ENCODE results near the gene SRA1. TPM values are rescaled to one million over a fixed set of nuclear protein-coding genes. Genes with fewer than 3 reads are reported as not detected.

The SRA1 gene
- 18.5 and 69.7 TPM in 2 replicates for total RNA-seq (ENCODE audit: low replicate concordance)

DNA sequence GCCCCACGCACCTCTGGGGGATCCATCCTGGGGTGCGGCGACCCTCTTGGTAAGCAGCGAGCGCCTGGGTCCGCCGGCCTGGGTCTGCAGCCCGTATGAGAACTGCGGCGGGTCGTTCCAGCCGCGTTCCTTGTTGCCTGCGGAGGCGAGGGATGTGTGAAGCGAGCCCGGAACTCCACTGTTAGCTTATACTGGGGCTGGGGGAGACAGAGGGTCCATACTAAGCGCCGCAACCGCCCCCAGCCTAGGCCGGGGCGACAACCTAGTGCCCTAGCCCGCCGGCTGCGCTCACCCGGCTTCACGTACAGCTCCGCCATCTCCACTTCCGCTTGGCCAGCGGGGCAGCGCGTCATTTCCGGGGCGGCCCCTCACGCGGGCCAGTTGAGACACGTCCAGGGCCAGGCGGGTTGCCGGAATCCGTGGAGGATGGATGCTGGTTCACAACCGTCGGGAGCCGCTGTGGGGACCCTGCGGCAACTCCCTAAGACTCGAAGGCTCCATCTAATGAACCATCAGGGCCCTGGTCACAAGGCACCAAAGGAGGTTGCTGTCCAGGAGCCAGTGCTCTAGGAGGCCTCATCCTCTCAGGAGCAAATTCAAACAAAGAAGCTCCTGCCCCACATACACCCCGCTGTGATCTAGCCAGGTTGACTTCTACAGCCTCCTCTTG lies at the start of gene SRA1:
TSS of gene SRA1 (minus strand) at position 338 of the 670 bp plus-strand sequence. CDS start at position 317, 21 bp downstream.

DNA sequence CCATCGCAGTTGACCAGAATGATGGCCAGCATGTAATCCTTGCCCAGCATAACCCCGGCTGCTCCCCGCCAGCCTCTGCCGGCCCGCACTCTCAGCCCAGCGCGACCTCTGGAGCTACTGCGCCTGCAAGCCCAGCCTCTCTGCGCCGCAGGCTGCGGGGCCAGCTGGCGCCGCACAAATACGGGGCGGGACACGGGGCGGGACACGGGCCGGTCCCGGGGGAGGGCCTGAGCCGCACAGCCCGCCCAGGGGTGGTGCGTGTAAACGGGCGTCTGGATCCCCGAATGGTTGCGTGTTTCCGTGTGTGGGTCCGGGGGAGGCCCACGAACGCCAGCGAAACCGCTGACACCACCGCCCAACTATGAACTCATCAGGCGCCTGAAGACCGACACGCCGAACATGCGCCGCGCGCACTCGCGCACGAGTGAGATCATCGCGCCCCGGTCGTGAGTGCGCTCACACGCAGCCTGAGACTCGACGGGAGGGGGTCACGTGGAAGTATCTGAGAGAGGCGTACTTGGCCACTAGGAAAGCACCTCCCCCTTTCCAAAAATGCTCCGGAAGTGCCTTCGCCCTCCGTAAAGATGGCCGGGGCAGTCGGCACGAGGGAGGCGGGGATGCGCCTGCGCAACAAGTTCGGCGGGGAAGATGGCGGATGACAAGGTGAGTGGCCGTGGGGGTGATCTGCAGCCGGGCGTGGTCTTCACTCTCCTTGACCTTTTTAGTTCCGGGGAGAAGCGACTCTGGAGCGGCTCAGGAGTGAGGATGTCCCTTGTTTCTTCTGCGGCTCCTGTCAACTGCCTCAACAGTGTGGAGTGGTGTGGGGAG lies 7.1 kb upstream of the SRA1 start, which contains the start of the genes APBB3 and SLC35A4:
TSS of gene APBB3 (minus strand) at position 403 of the 828 bp plus-strand sequence. CDS start at position 50, 353 bp downstream.
TSS of gene SLC35A4 (plus strand) at position 633 of the 828 bp plus-strand sequence. CDS start 2,342 bp downstream, outside the sequence.

DNA sequence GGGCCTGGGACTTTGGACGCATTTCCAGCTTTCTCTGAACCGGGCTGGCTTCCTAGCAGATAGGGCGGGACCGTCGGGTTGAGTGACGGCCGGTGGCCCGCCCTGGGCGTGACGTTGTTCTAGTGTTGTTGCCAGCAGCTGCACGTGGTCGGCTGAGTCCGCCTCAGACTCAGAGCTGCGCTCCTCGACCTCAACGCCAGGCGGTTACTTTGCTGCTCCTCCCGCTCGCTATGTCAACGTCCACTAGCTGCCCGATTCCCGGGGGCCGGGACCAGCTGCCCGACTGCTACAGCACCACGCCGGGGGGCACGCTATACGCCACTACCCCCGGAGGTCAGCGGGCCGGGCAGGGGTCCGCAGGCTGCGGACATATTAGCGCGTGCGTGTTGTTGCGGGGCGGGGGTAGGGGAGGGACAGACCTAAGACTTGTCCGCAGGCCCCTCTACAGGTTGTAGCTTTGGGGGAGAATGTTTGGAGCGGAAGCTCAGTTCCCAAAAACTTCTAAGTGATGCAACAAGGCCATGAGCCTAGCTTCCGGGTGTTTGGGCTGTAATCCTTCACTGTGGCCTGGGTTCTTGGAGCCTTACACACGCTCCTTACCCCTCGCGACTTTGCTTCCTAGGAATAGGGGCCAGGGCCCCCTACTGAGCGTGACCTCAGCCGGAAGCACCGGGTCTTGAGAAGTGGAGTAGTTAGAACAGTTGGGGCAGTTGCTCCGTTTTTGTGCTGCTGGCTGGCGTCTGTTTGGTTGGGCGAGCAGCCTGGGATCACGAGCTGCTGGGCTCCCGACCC lies 9.6 kb downstream of the SRA1 start, which contains the start of gene EIF4EBP3:
TSS of gene EIF4EBP3 (plus strand) at position 155 of the 792 bp plus-strand sequence. CDS start at position 231, 76 bp downstream.

Other genes with a start within 250 kb of the SRA1 start
- gene HBEGF, start 210.9 kb downstream of the SRA1 start, total RNA-seq (ENCODE audit: low replicate concordance), result 1.3 and 12.0 TPM in 2 replicates
- gene SLC4A9, start 197.3 kb downstream of the SRA1 start, total RNA-seq (ENCODE audit: low replicate concordance), result not detected in 2 replicates
- gene ANKHD1, start 155.6 kb downstream of the SRA1 start, total RNA-seq (ENCODE audit: low replicate concordance), result 46.5 and 61.1 TPM in 2 replicates
- gene EIF4EBP3, start 9.8 kb downstream of the SRA1 start, total RNA-seq (ENCODE audit: low replicate concordance), result 0.90 and 3.7 TPM in 2 replicates
- gene APBB3, start 7.1 kb upstream of the SRA1 start, total RNA-seq (ENCODE audit: low replicate concordance), result 22.9 and 38.1 TPM in 2 replicates
- 16.8 and 29.5 TPM in 2 replicates for gene SLC35A4, start 7.4 kb upstream of the SRA1 start, total RNA-seq (ENCODE audit: low replicate concordance)
- gene CD14, start 75.7 kb upstream of the SRA1 start, total RNA-seq (ENCODE audit: low replicate concordance), result 2.8 and 107 TPM in 2 replicates
- 9.0 and 13.5 TPM in 2 replicates for gene TMCO6, start 82.0 kb upstream of the SRA1 start, total RNA-seq (ENCODE audit: low replicate concordance)
- gene NDUFA2, start 90.2 kb upstream of the SRA1 start, total RNA-seq (ENCODE audit: low replicate concordance), result 84.9 and 115 TPM in 2 replicates
- gene IK, start 90.4 kb upstream of the SRA1 start, total RNA-seq (ENCODE audit: low replicate concordance), result 107 and 212 TPM in 2 replicates
- 25.9 and 27.7 TPM in 2 replicates for gene WDR55, start 107.4 kb upstream of the SRA1 start, total RNA-seq (ENCODE audit: low replicate concordance)
- gene DND1, start 116.1 kb upstream of the SRA1 start, total RNA-seq (ENCODE audit: low replicate concordance), result 0.30 TPM in 1 of 2 replicates, not detected in the other
- 67.7 and 92.6 TPM in 2 replicates for gene HARS1, start 133.9 kb upstream of the SRA1 start, total RNA-seq (ENCODE audit: low replicate concordance)
- 24.1 and 27.4 TPM in 2 replicates for gene HARS2, start 134.0 kb upstream of the SRA1 start, total RNA-seq (ENCODE audit: low replicate concordance)
- 63.1 and 94.5 TPM in 2 replicates for gene ZMAT2, start 143.0 kb upstream of the SRA1 start, total RNA-seq (ENCODE audit: low replicate concordance)
- gene PCDHA1, start 228.7 kb upstream of the SRA1 start, total RNA-seq (ENCODE audit: low replicate concordance), result 0.08 TPM in 1 of 2 replicates, not detected in the other
- 0.08 and 0.12 TPM in 2 replicates for gene PCDHA2, start 237.4 kb upstream of the SRA1 start, total RNA-seq (ENCODE audit: low replicate concordance)
- 0.15 and 0.70 TPM in 2 replicates for gene PCDHA3, start 243.6 kb upstream of the SRA1 start, total RNA-seq (ENCODE audit: low replicate concordance)
- 0.23 and 0.82 TPM in 2 replicates for gene PCDHA4, start 249.6 kb upstream of the SRA1 start, total RNA-seq (ENCODE audit: low replicate concordance)